ENCODE measurements around the gene LRFN5.

LRFN5 gene

DNA sequence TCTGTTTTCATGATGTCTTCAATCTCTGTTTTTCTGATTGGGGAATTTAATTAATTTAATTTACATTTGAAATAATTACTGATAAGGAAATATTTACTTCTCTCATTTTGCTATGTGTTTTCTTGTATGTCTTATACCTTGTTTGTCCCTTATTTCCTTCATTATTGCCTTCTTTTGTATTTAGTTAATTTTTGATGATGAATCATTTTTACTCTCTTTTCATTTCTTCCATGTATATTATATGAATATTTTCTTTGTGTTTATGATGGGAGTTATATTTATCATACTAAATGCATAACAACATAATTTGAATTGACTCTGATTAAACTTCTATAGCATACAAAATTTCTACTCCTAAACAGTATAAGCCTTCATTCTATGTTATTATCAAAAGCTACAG lies 309.6 kb downstream of the LRFN5 start:
- H3K27ac ChIP-seq (ENCODE audit: low read depth, low read length), result no peak overlapping the region
- H3K4me3 ChIP-seq (ENCODE audit: low read depth in 1 of 2, low read length in 2 of 2), result no peak overlapping the region
- H3K27me3 ChIP-seq (ENCODE audit: control insufficient read depth in 1 of 2, insufficient read depth in 2 of 2, low read length in 2 of 2), result no peaks in the 10 kb centered on the region
- H3K9me3 ChIP-seq (ENCODE audit: low read length), result no peaks in the 10 kb centered on the region
- no peak overlapping the region for H3K9ac ChIP-seq (ENCODE audit: low read length)
- no peaks in the 10 kb centered on the region for H3K4me1 ChIP-seq (ENCODE audit: insufficient read depth, low read length)
- no peaks in the 10 kb centered on the region for H3K36me3 ChIP-seq (ENCODE audit: insufficient read depth, low read length)

GRCh38 chr14:41925409-41925808 lies 318.7 kb downstream of the LRFN5 start:
- Histone ChIP-seq H3K4me1 (ENCODE audit: insufficient read depth, low read length) (no peaks in the 10 kb centered on the region), H3K9ac (ENCODE audit: low read length) (no peak overlapping the region), H3K27me3 (ENCODE audit: control insufficient read depth in 1 of 2, insufficient read depth in 2 of 2, low read length in 2 of 2) (no peaks in the 10 kb centered on the region), H3K27ac (ENCODE audit: low read depth, low read length) (no peak overlapping the region), H3K4me3 (ENCODE audit: low read depth in 1 of 2, low read length in 2 of 2) (no peak overlapping the region), H3K36me3 (ENCODE audit: insufficient read depth, low read length) (no peaks in the 10 kb centered on the region), H3K9me3 (ENCODE audit: low read length) (no peaks in the 10 kb centered on the region)

DNA sequence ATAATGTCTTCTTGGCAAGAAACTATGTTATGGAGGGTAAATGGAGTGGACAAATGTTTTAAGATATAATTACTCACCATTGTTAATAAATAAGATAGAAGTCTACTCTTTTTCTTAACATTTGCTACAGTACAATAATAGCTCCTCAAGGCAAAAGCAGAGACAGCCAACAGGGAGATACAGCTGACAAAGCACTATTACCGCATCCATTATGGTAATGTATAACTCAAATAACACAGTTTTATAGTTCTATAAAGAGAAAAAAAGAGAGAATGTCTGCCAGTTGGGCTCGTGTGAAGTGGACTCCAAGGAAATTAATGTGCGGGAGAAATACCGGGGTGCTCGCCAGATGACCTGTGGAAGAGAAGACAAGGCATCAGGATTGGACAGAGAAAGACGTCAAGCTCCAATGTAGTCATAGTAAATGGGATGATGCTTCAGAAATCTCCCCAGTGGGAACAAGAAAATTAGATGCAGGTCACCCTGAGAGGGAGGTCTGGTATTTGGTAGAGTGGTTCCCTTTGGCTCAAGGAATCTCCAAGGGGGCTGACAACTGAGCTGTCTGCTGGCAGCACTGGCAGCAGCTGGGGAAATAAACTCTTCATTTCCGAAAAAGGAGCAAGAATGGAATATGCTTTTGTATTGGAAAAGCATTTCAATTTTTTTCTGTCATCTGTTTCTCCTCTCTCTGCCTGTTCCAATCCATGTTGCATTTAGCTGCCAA lies 343.9 kb downstream of the LRFN5 start:
- H3K9ac ChIP-seq (ENCODE audit: low read length), result no peak overlapping the region
- H3K36me3 ChIP-seq (ENCODE audit: insufficient read depth, low read length), result no peaks in the 10 kb centered on the region
- no peak overlapping the region for H3K27ac ChIP-seq (ENCODE audit: low read depth, low read length)

More for the DNA sequence above, 343.9 kb downstream of the LRFN5 start:
- Histone ChIP-seq H3K27me3 (ENCODE audit: control insufficient read depth in 1 of 2, insufficient read depth in 2 of 2, low read length in 2 of 2) (no peaks in the 10 kb centered on the region), H3K4me1 (ENCODE audit: insufficient read depth, low read length) (peaks cover 4% of the 10 kb centered on the region), H3K4me3 (ENCODE audit: low read depth in 1 of 2, low read length in 2 of 2) (no peak overlapping the region), H3K9me3 (ENCODE audit: low read length) (no peaks in the 10 kb centered on the region)

Data from muscle layer of colon (tissue), 2 donors.